Stimulated activated CD8-positive, alpha-beta memory T cell treated with anti-CD3 and anti-CD28 coated beads, Interleukin-4, amount 100 ng/mL, for 4 hours (primary cell): ENCODE results near the gene FADS1.

Source experiments
- DNase-seq, 2 donors: peaks; one replicate each; pipeline ENCODE4 v3.0.0-alpha.2; 2020; ENCODE audit warnings: low read depth in 2 of 2, low spot score in 1 of 2

Gene FADS1

GRCh38 chr11:61762798-61763197 lies 54.0 kb downstream of the FADS1 start:
- DNase-seq: no peak

DNA sequence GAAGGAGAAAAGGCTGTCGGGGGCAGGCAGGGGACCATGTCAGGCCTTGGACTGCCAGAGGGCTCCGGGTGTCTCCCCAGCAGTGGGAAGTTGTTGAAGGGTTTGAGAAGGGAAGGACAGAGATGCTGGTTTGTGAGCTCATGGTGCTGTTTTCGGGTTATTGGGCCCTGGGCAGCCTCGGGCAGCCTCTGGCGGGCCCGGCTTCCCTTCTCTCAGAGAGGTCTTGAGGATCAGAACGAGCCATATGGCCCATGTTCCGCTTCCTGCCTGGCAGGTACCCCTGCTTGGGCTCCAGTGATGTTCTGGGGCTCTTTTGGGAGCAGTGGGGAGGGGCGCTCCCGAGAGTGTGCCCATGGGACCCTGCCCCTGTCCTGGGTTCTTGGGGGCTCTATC lies 54.6 kb downstream of the FADS1 start:
- no peak for DNase-seq

- no peak for DNase-seq
These were observed 55.2 kb downstream of the FADS1 start for GRCh38 chr11:61761440-61762222.

GRCh38 chr11:61760946-61761345 lies 55.9 kb downstream of the FADS1 start:
- DNase-seq: no peak

GRCh38 chr11:61757213-61757862 lies 59.5 kb downstream of the FADS1 start:
- DNase-seq: no peak

GRCh38 chr11:61756452-61757212 lies 60.2 kb downstream of the FADS1 start:
- peak in 1 of 2 donors; percentile 41 for DNase-seq

GRCh38 chr11:61756147-61756451 lies 60.7 kb downstream of the FADS1 start:
- no peak for DNase-seq

GRCh38 chr11:61754534-61755482 lies 62.0 kb downstream of the FADS1 start:
- no peak for DNase-seq

GRCh38 chr11:61753672-61754071 lies 63.1 kb downstream of the FADS1 start:
- no peak for DNase-seq

DNA sequence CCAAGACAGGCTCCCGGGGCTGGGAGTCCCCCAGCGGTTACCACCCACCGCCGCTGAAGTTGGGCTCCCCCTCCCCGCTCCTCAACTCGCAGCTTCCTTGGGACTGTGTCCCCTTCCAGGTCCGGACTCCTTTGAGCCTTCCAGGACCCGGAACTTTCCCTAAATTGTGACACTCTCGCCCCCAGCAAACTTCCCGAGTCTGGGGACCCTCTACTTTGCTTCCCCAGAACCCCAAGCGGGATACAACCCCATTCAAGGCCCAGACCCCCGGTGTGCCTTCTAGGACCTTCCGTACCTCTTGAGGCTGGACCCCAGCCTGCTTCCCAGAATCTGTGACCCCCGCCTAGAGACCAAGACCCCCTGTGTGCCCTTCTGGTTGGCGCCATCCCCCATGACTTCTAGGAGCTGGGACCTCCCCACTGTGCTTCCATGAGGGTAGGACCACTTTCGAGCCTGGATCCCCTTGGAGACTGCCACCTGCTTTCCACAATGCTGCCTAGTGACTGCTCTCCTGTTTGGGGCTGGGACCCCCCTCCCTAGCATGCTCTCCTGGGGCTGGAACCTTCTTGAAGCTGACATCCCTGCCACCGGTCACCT lies 63.8 kb downstream of the FADS1 start:
- DNase-seq: no peak

DNA sequence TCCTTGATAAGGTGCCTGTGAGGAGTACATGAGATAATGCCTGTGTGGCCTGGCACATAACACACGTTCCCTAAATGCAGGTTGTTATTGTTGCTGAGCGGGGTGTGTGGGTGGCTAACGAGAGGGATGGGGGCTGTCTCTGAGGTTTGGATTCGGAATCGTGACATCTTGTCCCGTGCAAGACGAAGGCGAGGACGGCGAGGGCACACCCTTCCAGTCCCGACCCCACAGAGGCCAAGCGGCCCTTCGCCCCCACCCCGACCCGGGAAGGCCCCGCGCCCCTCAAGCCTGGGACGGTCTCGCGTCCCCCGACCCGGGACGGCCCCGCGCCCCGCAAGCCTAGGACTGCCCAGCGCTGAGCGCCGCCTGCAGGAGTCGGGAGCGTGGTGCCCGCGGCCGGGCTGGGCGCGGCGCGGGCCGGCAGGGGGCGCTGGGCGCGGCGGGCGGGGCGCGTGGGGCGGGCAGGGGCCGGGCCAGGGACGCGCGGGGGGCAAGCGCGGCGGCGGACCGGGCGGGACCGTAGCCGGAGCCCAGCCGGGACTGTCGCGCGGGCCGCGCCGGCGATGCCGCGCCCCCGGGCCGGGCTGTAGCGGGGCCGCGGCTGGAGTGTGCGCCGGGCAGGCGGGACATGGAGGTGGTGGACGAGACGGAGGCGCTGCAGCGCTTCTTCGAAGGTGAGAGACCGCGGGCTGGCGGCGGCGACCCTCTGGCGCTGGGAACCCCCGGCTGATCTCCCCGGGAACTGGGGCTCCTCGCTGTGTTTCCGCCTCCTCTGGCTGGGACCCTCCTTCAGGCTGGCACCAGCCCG lies 64.5 kb downstream of the FADS1 start, which contains the start of gene MYRF:
MYRF (plus strand) TSS at position 520 of the 808 bp plus-strand sequence; CDS start at position 629, 109 bp downstream.
- DNase-seq: no peak

DNA sequence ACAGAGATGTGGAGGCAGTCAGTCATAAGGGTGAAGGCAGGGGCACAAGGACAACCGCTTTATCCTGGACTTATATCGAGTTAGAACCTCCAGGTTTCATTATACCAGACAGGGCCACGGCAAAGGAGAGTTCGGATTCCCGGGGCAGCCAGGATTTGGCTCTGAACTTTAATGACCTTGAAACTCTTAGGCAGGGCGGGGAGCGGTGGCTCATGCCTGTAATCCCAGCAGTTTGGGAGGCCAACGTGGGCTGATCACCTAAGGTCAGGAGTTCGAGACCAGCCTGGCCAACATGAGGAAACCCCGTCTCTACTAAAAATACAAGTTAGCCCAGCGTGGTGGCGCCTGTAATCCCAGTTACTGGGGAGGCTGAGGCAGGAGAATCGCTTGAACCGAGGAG lies 65.4 kb downstream of the FADS1 start:
- DNase-seq: no peak

GRCh38 chr11:61750631-61751273 lies 66.1 kb downstream of the FADS1 start:
- DNase-seq: no peak
